WTC11 (cell line): ENCODE results near the gene SEMA5B. TPM values are rescaled to one million over a fixed set of nuclear protein-coding genes. Genes with fewer than 3 reads are reported as not detected.

Experiments
- ATAC-seq: fragments of 200-7000 bp; cut with Tn5 transposase; 2 replicates; pipeline ENCODE4 v1.10.0; 2021; ENCODE audit warnings: mild to moderate bottlenecking, moderate library complexity
- CTCF ChIA-PET: fragments of 300-600 bp; sonication (Branson Sonifier 250); formaldehyde crosslinking; loops from one replicate; lab custom pipeline; 2021; ENCODE audit warnings: antibody characterized with exemption; lab: Charles Lee
- POLR2A ChIA-PET: fragments of 350-600 bp; sonication (Branson Sonifier 250); formaldehyde crosslinking; loops from one replicate; lab custom pipeline; 2021; ENCODE audit warnings: antibody characterized with exemption; lab: Charles Lee
- DNase-seq: peaks from one replicate; pipeline ENCODE4 v3.0.0; 2021; ENCODE audit warnings: low spot score
- H3K27ac Mint-ChIP-seq: 2 replicates; pipeline ENCODE4 v1.8.0; 2021; ENCODE audit warnings: mixed read lengths
- H3K27me3 Mint-ChIP-seq: 2 replicates; pipeline ENCODE4 v1.8.0; 2021; ENCODE audit warnings: low read depth, mild to moderate bottlenecking, moderate library complexity, mixed read lengths
- H3K36me3 Mint-ChIP-seq: 2 replicates; pipeline ENCODE4 v1.8.0; 2021; ENCODE audit warnings: mixed read lengths
- H3K4me1 Mint-ChIP-seq: 2 replicates; pipeline ENCODE4 v1.8.0; 2022; ENCODE audit warnings: mixed read lengths
- H3K4me3 Mint-ChIP-seq: 2 replicates; pipeline ENCODE4 v1.8.0; 2021; ENCODE audit warnings: mild to moderate bottlenecking, moderate library complexity, mixed read lengths
- H3K9me3 Mint-ChIP-seq: 2 replicates; pipeline ENCODE4 v1.8.0; 2021; ENCODE audit warnings: mixed read lengths
- FOXK1 ChIP-seq: sonication (generic); formaldehyde crosslinking; IDR thresholded peaks from 2 replicates; pipeline ENCODE4 v1.8.0; 2022; ENCODE audit warnings: mild to moderate bottlenecking, moderate library complexity, missing genetic modification reagents
- FOXP4 ChIP-seq: sonication (generic); formaldehyde crosslinking; IDR thresholded peaks from 2 replicates; pipeline ENCODE4 v1.8.0; 2022; ENCODE audit warnings: mild to moderate bottlenecking, missing genetic modification reagents
- HMGA2 ChIP-seq: fragments of 250-450 bp; sonication (Bioruptor Pico); IDR thresholded peaks from 2 replicates; pipeline ENCODE4 v1.4.0; 2021; ENCODE audit warnings: mild to moderate bottlenecking, moderate library complexity
- NFATC4 ChIP-seq: fragments of 250-450 bp; sonication (Bioruptor Pico); IDR thresholded peaks from 2 replicates; pipeline ENCODE4 v1.9.0; 2021; ENCODE audit warnings: mild to moderate bottlenecking
- NFE2L1 ChIP-seq: sonication (generic); formaldehyde crosslinking; IDR thresholded peaks from 2 replicates; pipeline ENCODE4 v1.8.1; 2023; ENCODE audit warnings: missing genetic modification reagents
- TCF7 ChIP-seq: sonication (generic); formaldehyde crosslinking; IDR thresholded peaks from 2 replicates; pipeline ENCODE4 v1.8.0; 2022; ENCODE audit warnings: mild to moderate bottlenecking, low read depth, missing genetic modification reagents, moderate library complexity
- ZBTB43 ChIP-seq: sonication (generic); formaldehyde crosslinking; IDR thresholded peaks from 2 replicates; pipeline ENCODE4 v1.8.1; 2023; ENCODE audit warnings: mild to moderate bottlenecking, missing genetic modification reagents
- ZNF232 ChIP-seq: sonication (generic); formaldehyde crosslinking; IDR thresholded peaks from 2 replicates; pipeline ENCODE4 v1.8.0; 2022; ENCODE audit warnings: mild to moderate bottlenecking, missing genetic modification reagents
- ZNF532 ChIP-seq: fragments of 250-450 bp; sonication (Bioruptor Pico); IDR thresholded peaks from 2 replicates; pipeline ENCODE4 v1.9.0; 2021; ENCODE audit warnings: mild to moderate bottlenecking, borderline replicate concordance
- total RNA-seq: library from RNA; stranded (reverse); gene quantifications from 3 replicates; pipeline ENCODE4 v1.2.3, GENCODE V29; 2021
- TF ChIP-seq, protein P1 (sequence below): sonication (generic); formaldehyde crosslinking; IDR thresholded peaks from 2 replicates; pipeline ENCODE4 v1.8.0; 2022; ENCODE audit warnings: missing genetic modification reagents
- TF ChIP-seq, protein P2 (sequence below): sonication (generic); formaldehyde crosslinking; IDR thresholded peaks from 2 replicates; pipeline ENCODE4 v1.8.1; 2023; ENCODE audit warnings: mild to moderate bottlenecking, missing genetic modification reagents

SEMA5B gene
- total RNA-seq, 1 experiment from 2014 or later = 20.7 TPM

GRCh38 chr3:122961146-122961545, 66.4 kb downstream of the SEMA5B start:
- Mint-ChIP-seq H3K4me3 (no peak overlapping the region), H3K36me3 (no peaks in the 10 kb centered on the region), H3K27ac (no peak overlapping the region), H3K27me3 (no peaks in the 10 kb centered on the region), H3K9me3 (no peaks in the 10 kb centered on the region), H3K4me1 (peaks cover 58% of the 10 kb centered on the region)
- TF ChIP-seq FOXP4 (CRISPR knock-in tag) = no peak
- DNase-seq (no peak), ATAC-seq (no peak)
- ChIA-PET CTCF (no interaction called here), POLR2A (no interaction called here)

DNA sequence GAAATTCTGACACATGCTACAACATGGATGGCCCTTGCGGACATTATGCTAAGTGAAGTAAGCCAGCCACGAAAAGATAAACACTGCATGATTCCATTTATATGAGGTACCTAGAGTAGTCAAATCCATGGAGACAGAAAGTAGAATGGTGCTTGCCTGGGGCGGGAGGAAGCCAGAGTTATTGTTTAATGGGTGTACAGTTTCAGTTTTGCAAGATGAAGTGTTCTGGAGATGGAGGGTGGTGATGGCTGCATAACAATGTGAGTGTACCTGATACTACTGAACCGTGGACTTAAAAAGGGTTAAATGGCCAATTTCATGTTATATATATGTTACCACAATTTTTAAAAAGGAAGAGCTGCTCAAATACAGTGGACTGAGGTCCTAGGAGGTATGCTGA, 66.9 kb downstream of the SEMA5B start:
- H3K4me3 Mint-ChIP-seq = no peak overlapping the region
- no peaks in the 10 kb centered on the region for H3K36me3 Mint-ChIP-seq
- ATAC-seq = no peak
- CTCF ChIA-PET = no interaction called here
- H3K27ac Mint-ChIP-seq = no peak overlapping the region
- no peaks in the 10 kb centered on the region for H3K27me3 Mint-ChIP-seq
- TF ChIP-seq ZBTB43 = no peak
- no peak for TF ChIP-seq ZNF532 (CRISPR knock-in tag)
- TF ChIP-seq ZNF232 (CRISPR knock-in tag) = no peak
- POLR2A ChIA-PET = no interaction called here
- no peaks in the 10 kb centered on the region for H3K9me3 Mint-ChIP-seq
- no peak for DNase-seq
- peaks cover 59% of the 10 kb centered on the region for H3K4me1 Mint-ChIP-seq

DNA sequence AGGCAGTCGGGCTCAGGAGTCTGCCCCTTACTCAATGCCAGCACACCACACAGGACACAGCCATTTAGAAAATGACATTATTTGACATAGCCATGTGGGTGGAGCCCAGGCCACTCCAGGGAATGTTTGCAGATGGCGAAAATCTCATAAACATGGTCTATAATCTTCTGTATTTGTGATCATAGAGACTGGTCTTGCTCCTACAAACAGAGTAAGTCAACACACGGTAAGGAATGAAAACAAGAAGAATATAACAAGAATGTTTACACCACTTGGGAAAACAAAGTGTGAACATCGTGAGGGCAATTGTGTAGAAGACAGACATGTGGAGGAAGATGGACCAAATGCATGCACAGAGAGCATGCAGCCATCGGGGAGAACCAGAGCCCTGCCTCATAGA, 68.2 kb downstream of the SEMA5B start:
- CTCF ChIA-PET = interaction anchor here (5.3 kb wide), 1 partner anchor 15 kb away, joined by 28 read pairs; no protein-coding TSS in a partner anchor
- Mint-ChIP-seq H3K27ac (no peak overlapping the region), H3K4me3 (no peak overlapping the region), H3K9me3 (no peaks in the 10 kb centered on the region), H3K27me3 (no peaks in the 10 kb centered on the region), H3K36me3 (no peaks in the 10 kb centered on the region), H3K4me1 (peaks cover 47% of the 10 kb centered on the region)
- DNase-seq (no peak), ATAC-seq (no peak)
- POLR2A ChIA-PET = no interaction called here
- TF ChIP-seq NFATC4 (CRISPR knock-in tag) (no peak), NFE2L1 (CRISPR knock-in tag) (no peak), ZBTB43 (no peak), FOXK1 (CRISPR knock-in tag) (no peak), TCF7 (CRISPR knock-in tag) (no peak), HMGA2 (CRISPR knock-in tag) (no peak)
- TF ChIP-seq, protein P1, sequence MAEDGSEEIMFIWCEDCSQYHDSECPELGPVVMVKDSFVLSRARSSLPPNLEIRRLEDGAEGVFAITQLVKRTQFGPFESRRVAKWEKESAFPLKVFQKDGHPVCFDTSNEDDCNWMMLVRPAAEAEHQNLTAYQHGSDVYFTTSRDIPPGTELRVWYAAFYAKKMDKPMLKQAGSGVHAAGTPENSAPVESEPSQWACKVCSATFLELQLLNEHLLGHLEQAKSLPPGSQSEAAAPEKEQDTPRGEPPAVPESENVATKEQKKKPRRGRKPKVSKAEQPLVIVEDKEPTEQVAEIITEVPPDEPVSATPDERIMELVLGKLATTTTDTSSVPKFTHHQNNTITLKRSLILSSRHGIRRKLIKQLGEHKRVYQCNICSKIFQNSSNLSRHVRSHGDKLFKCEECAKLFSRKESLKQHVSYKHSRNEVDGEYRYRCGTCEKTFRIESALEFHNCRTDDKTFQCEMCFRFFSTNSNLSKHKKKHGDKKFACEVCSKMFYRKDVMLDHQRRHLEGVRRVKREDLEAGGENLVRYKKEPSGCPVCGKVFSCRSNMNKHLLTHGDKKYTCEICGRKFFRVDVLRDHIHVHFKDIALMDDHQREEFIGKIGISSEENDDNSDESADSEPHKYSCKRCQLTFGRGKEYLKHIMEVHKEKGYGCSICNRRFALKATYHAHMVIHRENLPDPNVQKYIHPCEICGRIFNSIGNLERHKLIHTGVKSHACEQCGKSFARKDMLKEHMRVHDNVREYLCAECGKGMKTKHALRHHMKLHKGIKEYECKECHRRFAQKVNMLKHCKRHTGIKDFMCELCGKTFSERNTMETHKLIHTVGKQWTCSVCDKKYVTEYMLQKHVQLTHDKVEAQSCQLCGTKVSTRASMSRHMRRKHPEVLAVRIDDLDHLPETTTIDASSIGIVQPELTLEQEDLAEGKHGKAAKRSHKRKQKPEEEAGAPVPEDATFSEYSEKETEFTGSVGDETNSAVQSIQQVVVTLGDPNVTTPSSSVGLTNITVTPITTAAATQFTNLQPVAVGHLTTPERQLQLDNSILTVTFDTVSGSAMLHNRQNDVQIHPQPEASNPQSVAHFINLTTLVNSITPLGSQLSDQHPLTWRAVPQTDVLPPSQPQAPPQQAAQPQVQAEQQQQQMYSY (CRISPR knock-in tag) = no peak
- TF ChIP-seq, protein P2, sequence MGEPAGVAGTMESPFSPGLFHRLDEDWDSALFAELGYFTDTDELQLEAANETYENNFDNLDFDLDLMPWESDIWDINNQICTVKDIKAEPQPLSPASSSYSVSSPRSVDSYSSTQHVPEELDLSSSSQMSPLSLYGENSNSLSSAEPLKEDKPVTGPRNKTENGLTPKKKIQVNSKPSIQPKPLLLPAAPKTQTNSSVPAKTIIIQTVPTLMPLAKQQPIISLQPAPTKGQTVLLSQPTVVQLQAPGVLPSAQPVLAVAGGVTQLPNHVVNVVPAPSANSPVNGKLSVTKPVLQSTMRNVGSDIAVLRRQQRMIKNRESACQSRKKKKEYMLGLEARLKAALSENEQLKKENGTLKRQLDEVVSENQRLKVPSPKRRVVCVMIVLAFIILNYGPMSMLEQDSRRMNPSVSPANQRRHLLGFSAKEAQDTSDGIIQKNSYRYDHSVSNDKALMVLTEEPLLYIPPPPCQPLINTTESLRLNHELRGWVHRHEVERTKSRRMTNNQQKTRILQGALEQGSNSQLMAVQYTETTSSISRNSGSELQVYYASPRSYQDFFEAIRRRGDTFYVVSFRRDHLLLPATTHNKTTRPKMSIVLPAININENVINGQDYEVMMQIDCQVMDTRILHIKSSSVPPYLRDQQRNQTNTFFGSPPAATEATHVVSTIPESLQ (CRISPR knock-in tag) = no peak
